Measurements from ENCODE around the gene ZDHHC16.
"Not testable (repeated sequence)": the region's sequence is repeated elsewhere in the genome, so short reads cannot be mapped to it uniquely, and the experiment has no call there.

The ZDHHC16 gene

GRCh38 chr10:97445722-97446639 is at the start of gene ZDHHC16, which contains the start of gene EXOSC1:
Gene ZDHHC16 (plus strand): TSS chr10:97446175. CDS start chr10:97451676, 5,501 bp downstream.
Gene EXOSC1 (minus strand): TSS chr10:97446006. CDS start chr10:97445985, 21 bp downstream.
- peak; percentile 80 for DNase-seq

- peak; percentile 23 for DNase-seq
Observed at GRCh38 chr10:97399843-97400545, 46.0 kb upstream of the ZDHHC16 start.

GRCh38 chr10:97400665-97401454 is 45.1 kb upstream of the ZDHHC16 start, which contains the start of gene RRP12:
Gene RRP12 (minus strand): TSS chr10:97401340. CDS start chr10:97401231, 109 bp downstream.
- peak; percentile 86 for DNase-seq

- no peak for DNase-seq
Observed at GRCh38 chr10:97401455-97401919, 44.5 kb upstream of the ZDHHC16 start.

- DNase-seq = no peak
Observed at GRCh38 chr10:97404044-97404443, 41.9 kb upstream of the ZDHHC16 start.

GRCh38 chr10:97406064-97406463 is 39.9 kb upstream of the ZDHHC16 start:
- DNase-seq = no peak

- DNase-seq = not testable (repeated sequence)
Observed at GRCh38 chr10:97406483-97406882, 39.5 kb upstream of the ZDHHC16 start.

GRCh38 chr10:97407211-97407951 is 38.6 kb upstream of the ZDHHC16 start:
- DNase-seq = peak; percentile 31

- DNase-seq = no peak
Observed at GRCh38 chr10:97407952-97408248, 38.1 kb upstream of the ZDHHC16 start.

- DNase-seq = no peak
Observed at GRCh38 chr10:97408496-97408992, 37.4 kb upstream of the ZDHHC16 start.

GRCh38 chr10:97411406-97411805 is 34.6 kb upstream of the ZDHHC16 start:
- DNase-seq = no peak

- DNase-seq = no peak
Observed at GRCh38 chr10:97412891-97413304, 33.1 kb upstream of the ZDHHC16 start.

GRCh38 chr10:97416565-97416964 is 29.4 kb upstream of the ZDHHC16 start:
- no peak for DNase-seq

- not testable (repeated sequence) for DNase-seq
Observed at GRCh38 chr10:97423757-97424098, 22.2 kb upstream of the ZDHHC16 start.

GRCh38 chr10:97425964-97426775 is 19.8 kb upstream of the ZDHHC16 start, which contains the start of gene PGAM1:
Gene PGAM1 (plus strand): TSS chr10:97426191. CDS start chr10:97426308, 117 bp downstream.
- DNase-seq = peak; percentile 76

- DNase-seq = no peak
Observed at GRCh38 chr10:97426776-97427570, 19.0 kb upstream of the ZDHHC16 start.

- DNase-seq = no peak
Observed at GRCh38 chr10:97427571-97428179, 18.3 kb upstream of the ZDHHC16 start.

- DNase-seq = no peak
Observed at GRCh38 chr10:97428572-97428981, 17.4 kb upstream of the ZDHHC16 start.

- no peak for DNase-seq
Observed at GRCh38 chr10:97434055-97434454, 11.9 kb upstream of the ZDHHC16 start.

GRCh38 chr10:97434557-97434956 is 11.4 kb upstream of the ZDHHC16 start:
- no peak for DNase-seq
